HG02884 (cell line): ENCODE measurements around the gene PCGF1.
A peak's percentile ranks its signal among the peaks of the same experiment; 100 is the strongest.

Experiments used
- ATAC-seq: cut with Tn5 transposase; IDR thresholded peaks from one replicate; pipeline ENCODE4 v1.9.1; 2021; ENCODE audit warnings: mild to moderate bottlenecking, moderate library complexity; ENCODE audit not compliant: unreplicated experiment

PCGF1 gene

DNA sequence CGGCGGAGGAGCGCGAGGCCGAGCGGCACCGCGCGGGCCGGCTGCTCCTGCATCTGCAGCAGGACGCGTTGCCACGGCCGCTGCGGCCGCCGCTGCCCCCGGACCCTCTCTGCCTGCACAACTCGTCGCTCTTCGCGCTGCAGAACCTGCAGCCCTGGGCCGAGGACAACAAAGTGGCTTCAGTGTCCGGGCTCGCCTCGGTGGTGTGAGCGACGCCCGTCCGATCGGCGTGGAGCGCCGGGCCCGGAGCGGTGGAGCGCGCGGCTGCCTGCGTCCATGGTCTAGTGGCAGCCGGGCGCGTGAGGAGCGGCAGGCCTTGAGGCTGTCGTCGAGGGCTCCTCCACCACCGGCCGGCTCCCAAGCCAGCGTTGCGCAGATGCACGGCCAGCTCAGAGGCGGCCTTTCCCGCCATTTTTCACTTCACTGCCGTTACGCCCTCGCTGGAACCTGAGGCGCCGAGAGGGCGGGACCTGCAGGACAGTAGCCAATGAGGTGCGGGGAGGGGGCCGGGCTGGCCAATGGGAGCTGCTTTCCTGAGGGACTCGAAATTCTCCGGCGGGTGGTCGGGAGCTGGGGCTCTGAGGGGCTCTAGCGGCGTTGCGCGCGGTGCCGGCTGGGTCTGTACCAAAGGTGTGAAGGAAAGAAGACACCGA lies 8.6 kb upstream of the PCGF1 start:
- ATAC-seq = peak; percentile 73

GRCh38 chr2:74515271-74515980 lies 7.9 kb upstream of the PCGF1 start:
- no peak for ATAC-seq

- no peak for ATAC-seq
Measured at GRCh38 chr2:74514368-74515270, 7.1 kb upstream of the PCGF1 start, which contains the start of gene TLX2. TSS of gene TLX2 (plus strand) at chr2:74514450. CDS start at chr2:74514807, 357 bp downstream.

DNA sequence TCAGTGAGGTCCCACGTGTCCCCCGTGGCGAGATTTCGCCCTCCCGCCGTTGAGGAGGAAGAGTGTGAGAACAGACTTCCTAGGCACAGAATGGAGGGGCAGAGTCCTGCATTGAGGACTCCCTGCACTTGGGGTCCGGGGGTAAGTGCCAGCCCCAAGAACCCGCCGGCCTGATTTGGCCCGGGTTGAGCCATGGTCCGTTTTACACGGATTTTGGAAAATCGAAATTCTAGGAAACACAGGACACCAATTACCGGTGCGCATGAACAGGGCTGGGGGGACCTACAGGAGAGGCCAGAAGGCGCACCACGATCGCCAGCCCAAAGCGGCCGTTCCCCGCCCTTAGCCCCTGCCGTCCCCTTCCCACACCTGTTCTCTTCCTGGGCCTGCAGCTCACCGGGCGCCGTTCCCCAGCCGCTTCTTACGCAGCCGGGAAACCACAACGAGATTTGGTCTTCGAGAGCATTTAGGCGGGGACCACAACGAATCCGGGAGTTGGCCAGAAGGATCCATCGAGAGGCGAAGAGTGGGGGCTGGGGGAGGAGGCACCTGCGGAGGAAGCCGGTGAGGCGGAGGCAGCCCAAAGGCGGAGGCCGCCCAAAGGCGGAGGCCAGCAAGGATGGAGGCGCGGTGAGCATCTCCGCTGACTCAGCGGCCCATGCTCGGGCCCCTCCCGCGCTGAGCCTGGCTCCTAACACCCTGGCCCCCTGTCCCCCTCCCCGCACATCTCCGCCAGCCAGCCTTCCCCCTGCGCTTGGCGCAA lies 6.3 kb upstream of the PCGF1 start:
- ATAC-seq = no peak

DNA sequence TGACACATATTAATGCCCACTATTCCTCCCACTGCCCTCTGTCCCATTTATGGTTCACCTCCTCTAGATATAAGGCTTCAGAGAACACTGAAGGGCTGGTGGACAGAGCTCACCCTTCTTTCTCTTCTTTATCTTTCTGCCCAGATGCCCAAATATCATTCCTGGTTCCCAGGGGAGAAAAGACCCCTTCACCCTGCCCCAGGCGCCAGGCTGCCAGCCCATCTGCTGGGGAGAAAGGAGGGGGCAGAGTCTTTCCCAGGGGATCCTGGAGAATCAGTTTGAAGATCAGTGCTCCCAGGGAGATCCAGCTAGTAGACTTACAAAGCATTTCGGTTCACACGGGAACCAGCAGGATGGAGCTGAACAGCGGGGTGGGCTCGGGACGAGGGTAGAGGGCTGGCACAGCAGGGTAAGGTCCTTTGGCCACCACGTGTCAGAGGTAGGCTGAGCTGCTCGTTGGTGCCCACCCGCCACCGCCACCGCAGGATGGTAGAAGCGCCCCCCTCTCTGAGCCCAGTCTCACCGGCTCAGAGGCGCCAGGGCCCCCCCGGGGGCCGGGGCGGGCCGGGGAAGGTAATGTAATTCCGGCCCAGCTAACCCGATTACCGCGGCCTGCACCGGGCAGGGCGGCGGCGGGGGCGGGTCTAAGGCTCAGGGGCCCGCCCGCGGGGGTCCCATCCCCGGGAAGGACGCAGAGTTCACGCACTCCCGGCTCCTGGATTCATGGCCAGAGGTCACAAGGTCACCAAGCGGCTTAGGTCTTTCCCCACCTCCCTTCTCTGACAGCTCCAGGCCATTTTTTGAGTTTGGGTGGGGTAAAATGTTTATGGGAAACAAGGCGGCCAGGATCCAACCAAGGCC lies 5.5 kb upstream of the PCGF1 start:
- no peak for ATAC-seq

DNA sequence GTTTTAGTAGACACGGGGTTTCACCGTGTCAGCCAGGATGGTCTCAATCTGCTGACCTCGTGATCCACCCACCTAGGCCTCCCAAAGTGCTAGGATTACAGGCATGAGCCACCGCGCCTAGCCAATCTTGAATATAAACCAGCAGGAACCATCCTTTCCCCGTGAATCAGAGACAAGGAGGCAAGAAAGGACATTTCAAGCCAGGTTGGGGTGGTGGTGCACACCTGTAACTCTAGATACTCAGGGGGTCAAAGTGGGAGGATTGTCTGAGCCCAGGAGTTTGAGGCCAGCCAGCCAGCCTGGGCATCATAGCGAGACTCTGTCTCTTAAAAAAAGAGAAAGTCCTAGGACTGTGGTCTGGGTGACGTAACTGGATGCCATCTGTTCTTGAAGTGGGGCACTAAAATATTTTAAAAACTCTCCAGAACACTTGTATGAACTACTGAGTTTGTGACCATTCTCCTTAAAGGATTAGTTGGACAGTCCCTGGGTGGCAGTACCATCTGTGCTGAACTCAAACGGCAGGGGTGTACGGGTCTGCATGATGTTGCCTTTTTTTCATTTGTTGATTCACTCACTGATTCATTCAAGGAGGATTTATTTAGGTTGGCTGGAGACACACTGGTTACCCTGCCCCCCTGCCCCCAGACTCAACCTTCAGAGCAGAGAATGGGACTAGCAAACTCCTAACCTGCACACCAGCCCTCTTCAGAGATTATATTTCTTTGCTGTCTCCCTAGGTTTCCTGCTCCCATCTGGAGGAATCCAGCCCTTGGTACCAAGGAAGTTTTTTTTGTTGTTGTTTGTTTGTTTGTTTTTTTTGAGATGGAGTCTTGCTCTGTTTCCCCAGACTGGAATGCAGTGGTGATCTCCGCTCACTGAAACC lies 3.9 kb upstream of the PCGF1 start:
- ATAC-seq = no peak

DNA sequence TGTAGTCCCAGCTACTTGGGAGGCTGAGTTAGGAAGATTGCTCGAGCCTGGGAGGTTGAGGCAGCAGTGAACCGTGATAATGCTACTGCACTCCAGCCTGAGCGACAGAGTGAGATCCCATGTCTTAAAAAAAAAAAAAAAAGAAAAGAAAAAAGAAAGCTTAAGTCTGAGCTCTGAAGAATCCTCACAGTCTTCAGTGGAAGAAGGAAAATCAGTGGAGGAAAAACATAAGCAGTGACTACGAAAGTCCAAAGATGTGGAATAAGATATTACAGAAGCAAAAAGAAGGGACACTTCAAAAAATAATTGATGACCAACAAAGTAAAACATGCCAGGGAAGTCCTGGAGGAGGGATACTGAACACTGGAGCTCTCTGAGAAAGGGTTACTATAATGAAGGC lies 2.8 kb upstream of the PCGF1 start:
- ATAC-seq = no peak

DNA sequence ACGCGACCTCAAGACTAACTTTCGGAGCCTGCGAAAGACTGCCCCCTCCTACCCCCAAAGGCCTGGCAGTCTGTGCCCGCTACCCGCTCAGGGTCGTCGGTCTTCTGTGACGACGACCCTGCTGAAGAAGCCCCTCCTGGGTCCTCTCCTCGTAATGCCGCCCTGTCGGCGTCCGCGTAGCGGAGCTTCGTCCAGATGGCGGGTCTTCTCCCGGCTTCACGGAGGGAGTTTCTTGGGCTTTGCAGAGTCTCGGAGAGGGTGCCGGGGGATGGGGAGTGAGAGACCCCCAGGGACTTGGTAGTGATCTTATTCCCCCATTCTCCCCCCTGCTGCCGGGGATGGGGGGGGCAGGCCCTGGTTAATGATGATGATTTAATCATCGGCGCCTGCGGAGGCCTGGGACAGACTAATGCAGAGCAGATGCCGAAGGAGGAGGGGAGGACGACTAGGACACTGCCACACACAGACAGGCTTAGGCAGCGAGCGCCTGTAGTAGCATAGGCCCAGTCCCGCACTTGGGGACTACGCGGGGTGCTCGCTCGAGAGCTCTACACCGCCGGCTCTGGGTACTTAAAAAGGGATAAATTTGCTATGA lies 528 bp upstream of the PCGF1 start:
- ATAC-seq = peak; percentile 3

DNA sequence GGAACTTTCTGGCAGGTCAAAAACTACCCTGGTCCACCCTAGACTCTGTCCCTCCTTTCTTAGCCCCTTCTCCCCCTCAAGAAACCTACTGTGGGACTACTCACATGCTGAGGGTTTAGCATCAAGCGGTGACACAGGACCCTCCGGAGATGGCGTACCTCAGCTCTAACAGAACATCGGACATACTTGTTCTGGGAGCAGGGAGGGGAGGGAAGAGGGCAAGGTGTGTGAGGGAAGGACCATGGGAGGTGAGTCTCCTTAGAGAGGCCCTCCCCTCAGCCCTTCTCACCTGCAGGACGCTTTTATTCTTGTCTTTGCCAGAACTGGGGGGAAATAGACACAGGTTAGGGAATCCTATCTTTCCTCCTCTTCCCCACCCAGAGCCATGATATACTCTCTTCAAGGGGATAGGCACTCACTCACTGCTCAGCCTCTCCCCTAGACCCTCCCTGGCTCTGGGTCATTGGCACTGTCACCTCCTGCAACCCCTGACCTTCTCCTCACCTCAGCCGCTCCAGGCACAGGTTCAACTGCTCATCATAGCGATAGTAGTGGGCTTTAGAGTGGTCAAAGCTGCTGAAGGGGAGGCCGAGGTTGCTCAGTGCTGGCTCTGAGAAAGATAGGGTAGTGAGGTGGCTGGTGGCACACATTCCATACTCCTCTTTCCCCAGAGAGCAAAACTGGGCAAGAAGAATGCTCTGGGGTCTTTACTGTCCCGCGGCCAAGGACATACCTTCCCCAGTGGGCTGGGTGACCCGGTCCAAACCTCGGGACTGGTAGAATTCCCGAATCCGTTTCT lies 1.8 kb downstream of the PCGF1 start:
- ATAC-seq = no peak

- ATAC-seq = no peak
Measured at GRCh38 chr2:74504591-74504990, 2.9 kb downstream of the PCGF1 start.

DNA sequence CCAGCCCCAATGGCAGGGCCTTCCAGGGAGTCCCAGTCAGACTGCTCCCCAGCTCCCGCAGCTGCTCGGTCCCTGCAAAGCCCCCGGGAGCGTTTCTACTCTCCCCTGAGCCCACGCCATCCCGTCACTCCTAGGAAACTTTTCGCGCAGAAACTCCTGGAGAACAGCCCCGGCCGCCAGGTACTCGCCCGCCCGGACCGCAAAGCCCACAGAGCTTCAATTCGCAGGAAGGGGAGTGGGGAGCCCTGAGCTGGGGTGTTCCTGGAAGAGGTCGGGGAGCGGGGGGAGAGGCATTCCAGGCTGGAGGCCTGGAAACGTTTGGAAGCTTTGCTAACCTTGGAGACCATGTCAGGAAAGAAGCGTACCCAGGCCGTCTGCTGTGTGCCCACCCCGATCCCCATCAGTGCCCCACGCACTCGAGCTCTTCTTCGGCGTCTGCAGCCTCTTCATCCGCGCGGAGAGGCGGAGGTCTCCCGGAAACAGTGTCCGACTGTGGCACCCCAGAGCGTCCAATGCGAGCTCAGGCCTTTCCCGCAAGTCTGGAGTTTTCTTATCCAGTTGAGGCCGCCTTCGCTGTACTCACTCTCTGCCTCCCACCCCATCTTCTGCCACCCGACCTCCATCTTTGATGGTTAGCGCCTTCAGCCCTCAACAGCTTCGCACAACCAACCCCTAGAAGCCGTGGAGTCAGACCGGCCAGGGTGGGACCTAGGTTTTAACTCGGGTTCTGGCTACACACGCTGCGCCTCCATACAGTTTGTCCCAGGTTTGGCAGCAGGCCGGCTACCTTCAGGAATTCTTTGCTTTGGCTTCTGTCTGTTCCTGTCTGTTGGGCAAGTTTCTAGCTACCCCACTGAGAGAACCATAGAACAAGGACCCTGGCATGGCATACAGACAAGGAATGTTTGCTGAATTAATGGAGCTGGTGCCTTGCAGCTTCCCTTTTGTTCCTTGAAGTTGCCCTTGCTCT lies 3.7 kb downstream of the PCGF1 start:
- no peak for ATAC-seq

DNA sequence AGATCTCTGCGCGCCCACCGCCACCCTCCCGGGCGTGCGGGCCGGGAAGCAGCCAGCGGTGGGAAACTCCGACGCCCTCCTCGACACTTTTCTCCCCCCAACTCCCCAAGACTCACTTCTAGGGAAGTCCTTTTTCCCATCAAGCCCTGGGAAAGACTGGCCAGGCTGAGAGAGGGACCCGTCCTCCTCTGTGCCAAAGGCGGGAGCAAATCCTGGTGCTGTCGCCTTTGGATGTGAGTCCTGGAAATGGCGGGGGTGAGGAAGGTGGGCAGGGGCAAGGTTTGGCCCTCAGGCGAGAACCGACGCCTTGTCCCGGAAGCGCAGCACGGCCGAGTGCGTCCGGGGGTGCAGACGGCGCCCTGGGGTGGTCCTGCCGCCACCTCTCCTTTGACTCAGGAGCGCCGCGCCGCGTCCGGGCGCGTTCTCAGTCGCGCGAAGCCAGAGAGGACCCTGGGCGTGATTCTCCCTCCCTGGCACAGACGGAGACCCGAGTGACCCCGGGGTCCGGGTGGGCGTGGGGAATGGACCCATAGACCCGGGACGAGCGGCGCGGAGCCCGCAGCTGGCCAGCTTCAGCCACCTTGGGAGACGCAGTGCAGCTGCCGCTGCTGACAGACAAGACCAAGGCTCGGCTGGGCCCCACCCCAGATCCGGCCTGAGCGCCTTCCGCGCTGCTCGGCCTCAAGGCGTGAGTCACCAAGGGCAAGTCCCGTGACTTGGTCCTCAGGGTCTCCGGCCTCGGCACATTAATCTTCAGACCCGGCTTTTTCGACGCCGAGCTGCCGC lies 4.6 kb downstream of the PCGF1 start:
- ATAC-seq = peak; percentile 34

DNA sequence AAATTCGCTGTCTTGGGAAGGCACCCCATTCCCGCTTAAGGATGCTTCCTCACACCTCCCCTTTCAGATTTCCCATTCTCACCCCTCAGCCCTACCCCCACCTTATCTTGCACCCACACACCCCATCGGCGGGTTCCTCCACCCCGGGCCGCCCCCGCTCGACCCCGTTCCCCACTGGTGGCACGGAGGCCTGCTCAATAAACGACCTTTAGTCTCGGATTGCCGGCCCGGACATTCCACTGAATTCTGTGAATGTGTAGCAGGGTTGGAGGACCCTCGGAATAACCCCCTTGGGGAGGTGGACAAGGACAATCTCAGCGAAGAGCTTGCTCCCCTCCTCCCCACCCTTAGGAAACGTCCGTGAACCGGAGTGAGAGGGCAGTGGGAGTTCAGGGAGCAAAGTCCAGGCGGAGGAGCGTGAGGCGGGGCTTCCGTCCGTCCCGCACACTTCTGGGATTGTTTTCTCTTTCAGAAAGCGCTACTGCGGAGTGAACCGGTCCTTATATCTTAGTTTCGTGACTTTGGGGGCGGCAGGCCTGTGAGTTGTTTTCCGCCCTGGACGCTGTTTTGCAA lies 5.3 kb downstream of the PCGF1 start:
- ATAC-seq = no peak

GRCh38 chr2:74501335-74502071 lies 6.0 kb downstream of the PCGF1 start:
- ATAC-seq = no peak

DNA sequence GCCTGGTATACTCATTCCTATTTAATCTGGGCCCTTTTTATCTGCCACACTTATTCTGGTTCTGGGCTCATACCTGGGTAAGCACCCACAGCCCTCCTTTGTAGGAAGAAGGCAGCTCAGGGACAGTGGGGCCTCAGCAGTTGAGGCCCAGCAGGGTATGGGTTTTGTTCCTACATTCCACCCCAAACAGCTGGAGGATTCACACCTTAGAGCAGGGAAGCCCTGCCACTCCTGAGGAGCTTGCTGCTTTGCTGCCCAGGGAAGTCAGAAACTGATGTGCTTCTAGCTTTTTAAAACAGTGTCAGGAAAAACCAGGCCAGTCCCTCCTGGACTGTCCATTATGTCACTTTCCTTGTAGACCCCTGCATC lies 6.9 kb downstream of the PCGF1 start:
- ATAC-seq = no peak
